Non-pigmented ciliary epithelial cell (primary cell): Measurements from ENCODE around the gene C11orf52.
"Not testable (repeated sequence)": the region's sequence is repeated elsewhere in the genome, so short reads cannot be mapped to it uniquely, and the experiment has no call there.

Source experiments
- DNase-seq: peaks from one replicate; pipeline ENCODE4 v3.0.0-alpha.2; 2010; ENCODE audit warnings: low read depth

C11orf52 gene

DNA sequence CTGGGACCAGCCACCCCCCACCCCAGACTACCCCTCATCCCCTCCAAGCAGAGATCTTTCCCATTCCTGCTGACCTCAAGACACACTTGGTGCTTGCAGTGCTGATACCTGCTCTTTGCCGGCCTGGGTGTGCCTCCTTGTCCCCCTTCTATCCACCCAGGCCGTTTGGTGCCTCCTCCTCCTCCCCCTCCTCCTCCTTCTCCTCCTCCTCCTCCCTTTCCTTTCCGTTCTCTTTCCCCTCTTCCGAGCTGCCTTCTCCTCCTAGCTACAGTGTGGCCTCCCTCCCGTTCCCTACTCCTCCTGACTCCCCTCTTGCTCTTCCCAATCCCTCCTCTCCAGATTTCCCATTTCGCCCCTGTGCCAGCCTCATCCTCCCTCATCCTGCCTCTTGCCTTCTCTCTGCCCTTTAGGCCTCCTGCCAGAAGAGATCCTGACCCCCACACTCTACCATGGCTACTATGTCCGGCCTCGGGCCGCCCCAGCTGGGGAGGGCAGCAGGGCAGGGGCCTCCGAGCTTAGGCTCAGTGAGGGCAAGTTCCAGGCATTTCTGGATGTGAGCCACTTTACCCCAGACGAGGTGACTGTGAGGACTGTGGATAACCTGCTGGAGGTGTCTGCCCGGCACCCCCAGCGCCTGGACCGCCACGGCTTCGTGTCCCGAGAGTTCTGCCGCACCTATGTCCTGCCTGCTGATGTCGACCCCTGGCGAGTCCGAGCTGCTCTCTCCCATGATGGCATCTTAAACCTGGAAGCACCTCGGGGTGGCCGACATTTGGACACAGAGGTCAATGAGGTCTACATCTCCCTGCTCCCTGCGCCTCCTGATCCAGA is 5.5 kb upstream of the C11orf52 start:
- DNase-seq: no peak

DNA sequence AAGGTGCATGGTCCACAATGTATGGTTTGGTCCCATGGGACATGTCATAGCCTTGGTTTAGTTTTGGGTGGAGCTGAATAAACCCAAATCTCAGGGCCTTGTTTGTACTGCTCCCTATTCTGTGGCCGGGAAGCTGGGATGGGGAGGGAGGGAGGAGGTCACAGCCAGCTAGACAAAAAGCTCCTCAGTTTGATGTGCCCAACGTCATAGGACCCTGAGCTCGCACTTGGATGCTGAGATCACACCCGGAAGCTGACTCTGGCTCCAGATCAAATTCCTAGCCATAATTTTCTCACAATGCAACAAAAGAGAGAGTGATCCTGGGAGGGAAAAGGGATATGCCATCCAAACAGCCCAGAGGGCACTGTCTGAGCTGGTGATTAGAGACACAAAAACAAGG is 4.7 kb upstream of the C11orf52 start:
- DNase-seq: no peak

- DNase-seq: no peak
These were observed 1.9 kb upstream of the C11orf52 start for GRCh38 chr11:111916768-111917167.

DNA sequence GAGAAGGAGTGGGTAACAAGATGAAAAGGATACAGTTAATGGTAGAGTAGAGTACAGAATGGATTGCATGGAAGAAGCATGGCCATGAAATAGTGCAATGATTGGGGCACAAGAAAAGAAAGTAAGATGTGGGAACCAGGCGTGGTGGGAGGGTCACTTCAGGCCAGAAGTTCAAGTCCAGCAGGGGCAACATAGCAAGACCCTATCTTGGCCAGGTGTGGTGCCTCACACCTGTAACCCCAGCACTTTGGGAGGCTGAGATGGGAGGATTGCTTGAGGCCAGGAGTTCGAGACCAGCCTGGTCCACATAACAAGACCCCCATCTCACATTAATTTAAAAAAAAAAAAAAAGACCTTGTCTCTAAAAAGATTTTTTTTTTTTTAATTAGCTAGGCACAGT is 1.4 kb upstream of the C11orf52 start:
- no peak for DNase-seq

GRCh38 chr11:111917788-111918187 is 925 bp upstream of the C11orf52 start:
- DNase-seq: no peak

DNA sequence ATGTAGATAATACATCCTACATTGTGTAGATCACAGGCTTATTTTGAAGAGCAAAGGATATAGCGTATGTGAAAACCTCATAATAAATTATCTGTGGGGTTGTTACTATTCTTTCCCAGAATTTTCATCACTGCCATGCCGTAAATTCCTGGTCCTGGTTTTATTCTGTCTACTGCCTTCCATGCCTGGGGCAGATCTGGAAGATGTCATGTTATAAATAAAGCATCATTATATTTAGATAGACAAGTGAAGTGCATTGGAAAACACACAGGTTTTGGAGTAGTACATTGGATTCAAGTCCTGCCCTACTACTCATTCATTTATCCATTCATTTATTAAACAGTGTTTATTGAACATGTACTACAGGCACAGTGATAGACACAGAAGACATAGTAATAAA is 2.2 kb downstream of the C11orf52 start:
- DNase-seq: no peak

DNA sequence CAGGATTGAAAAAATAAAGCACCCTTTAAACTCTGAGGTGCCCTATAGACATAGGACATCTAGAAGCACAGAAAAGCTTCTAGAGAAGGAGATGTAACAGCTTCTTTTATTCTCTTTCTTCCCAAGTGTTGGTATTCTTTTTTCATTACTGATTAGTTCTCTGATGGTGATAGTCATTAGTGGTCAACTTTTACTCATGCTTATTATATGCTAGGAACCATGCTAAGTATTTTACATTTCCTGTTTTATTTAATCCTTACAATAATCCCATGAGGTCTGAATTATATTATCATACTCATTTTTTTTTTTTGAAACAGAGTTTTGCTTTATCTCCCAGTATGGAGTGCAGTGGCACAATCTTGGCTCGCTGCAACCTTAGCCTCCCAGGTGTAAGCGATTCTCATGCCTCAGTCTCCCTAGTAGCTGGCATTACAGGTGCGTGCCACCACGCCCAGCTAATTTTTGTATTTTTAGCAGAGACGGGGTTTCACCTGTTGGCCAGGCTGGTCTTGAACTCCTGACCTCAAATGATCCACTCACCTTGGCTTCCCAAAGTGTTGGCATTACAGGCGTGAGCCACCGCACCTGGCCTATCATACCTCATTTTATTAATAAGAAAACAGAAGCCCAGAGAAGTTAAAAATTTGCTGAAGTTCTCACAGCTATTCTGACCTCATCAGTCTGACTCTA is 3.0 kb downstream of the C11orf52 start:
- DNase-seq: no peak

- DNase-seq: no peak
These were observed 4.1 kb downstream of the C11orf52 start for GRCh38 chr11:111922803-111923202.

DNA sequence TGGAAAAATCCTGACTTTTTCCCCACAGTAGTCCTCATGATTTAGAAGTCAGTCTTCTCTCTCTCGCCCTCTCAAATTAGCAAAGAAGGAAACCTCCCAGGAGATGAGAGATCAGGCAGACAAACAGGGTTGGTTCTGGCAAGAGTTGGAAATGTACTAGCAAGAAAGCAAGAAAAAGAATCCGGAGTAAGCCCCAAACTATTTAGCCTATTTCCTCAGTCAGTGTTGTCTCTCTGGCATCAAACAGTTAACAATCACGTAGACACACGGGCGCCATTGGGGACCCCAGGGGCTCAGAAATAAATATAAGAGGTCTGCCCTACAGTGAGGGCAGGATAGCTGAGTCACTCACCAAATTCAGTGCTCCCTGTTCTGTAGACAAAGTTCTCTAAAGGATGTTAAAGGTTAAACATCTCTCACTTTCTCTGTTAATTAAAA is 4.7 kb downstream of the C11orf52 start:
- no peak for DNase-seq

GRCh38 chr11:111923951-111924350 is 5.2 kb downstream of the C11orf52 start:
- no peak for DNase-seq

DNA sequence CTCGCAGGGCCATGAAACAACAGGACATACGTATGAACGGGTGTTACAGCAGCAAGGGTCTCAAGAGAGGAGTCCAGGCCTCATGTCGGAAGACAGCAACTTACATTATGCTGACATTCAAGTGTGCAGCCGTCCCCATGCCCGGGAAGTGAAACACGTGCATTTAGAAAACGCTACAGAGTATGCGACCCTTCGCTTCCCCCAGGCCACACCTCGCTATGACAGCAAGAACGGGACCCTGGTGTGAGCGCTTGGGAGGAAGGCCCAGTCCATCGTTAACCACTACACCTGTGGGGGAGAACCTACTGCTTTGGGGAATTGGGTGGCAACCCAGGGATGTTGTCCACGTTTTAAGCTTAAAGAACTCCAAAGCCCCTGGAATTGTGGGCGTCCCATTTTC is 7.2 kb downstream of the C11orf52 start:
- no peak for DNase-seq

DNA sequence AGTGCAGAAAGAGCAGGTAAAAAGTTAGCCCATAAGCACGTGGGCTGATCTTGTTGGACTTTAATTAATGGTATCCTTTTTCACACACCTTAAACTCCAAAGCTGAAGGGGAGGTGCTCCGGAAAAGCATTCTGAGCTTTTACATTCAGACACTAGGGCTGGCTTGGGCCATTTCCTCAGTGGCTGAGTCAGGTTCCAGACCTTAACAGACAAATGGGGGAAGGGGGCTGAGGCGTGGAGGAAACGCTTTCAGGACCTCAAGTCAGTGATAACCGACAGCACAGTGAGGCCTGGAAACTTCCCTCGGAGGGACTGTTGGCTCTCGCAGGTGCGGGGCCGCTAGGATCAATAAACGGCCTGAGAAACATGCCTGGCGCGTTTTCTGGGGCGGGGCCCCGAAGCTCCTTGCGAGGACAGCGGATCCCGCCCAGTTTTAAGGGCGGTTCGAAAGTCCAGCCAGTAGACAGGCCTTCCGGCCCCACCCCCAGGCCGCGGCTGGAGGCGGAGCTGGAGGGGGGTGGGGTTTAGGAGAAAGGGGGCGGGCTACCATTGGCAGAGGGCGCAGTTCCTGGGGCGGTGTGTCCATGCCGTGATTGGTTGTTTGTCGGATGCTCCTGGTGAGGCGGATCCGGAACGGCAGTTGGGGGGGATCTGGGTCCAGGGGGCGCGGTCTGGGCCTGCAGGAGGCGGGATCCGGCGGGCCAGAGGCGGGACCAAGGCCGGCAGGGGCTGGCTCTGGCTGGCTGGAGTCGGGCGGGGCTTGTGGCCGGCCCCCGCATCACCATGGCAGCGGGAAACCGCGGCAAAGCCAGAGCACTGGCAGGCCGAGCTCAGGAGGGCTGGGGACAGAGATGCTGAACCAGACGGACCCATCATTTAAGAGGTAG is 8.0 kb downstream of the C11orf52 start:
- DNase-seq: peak; percentile 90

DNA sequence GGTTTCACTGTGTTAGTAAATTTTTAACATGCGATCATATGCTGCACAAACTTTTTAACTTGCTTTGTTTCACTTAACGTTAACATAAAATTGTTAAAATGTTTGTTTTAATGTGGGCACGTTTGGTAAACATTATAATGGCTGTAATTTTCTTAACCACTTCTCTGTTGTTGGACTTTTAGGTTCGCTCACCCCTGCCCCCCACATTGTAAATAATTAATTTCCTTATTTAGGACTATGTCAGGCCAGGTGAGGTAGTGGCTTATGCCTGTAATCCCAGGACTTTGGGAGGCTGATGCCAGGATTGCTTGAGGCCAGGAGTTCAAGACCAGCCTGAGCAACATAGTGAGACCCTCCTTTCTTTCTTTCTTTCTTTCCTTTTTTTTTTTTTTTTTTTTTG is 11.8 kb downstream of the C11orf52 start:
- no peak for DNase-seq

DNA sequence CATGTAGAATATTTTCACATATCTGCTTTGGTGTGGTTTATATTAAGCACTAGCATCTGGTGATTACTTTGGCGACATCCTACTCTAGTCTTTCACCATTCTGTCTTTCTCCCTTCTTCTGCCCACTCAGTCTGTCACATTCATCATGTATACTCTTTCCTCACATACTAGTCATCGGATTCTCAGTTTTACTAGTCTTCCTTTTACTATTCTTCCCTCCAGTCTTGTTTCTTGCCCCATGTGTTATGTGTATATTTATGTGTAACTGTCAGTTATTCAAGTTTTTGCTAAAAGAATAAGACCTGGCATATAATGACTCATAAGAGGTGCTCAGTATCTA is 13.9 kb downstream of the C11orf52 start:
- no peak for DNase-seq

- DNase-seq: not testable (repeated sequence)
These were observed 14.5 kb downstream of the C11orf52 start for GRCh38 chr11:111933176-111933575.

- DNase-seq: no peak
These were observed 15.2 kb downstream of the C11orf52 start for GRCh38 chr11:111933872-111934271.

DNA sequence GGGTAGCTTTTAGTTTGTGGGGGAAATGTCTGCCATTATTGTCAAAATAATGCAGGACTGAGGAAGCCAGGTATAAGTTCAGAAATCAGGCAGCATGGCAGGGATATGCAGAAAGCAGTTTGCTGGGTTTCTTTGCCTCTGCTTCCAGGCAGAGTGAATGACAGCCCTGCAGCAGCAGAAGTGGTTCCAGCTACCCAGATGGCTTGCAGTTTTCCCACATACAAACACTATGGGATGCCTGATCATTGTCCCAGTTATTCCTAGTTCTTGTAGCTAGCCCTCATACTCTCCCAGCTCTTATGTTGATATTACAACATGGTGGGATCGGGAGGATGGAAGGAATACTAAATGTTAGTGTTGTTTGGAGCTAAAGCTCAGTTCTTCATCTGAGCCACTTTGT is 15.6 kb downstream of the C11orf52 start:
- DNase-seq: no peak

DNA sequence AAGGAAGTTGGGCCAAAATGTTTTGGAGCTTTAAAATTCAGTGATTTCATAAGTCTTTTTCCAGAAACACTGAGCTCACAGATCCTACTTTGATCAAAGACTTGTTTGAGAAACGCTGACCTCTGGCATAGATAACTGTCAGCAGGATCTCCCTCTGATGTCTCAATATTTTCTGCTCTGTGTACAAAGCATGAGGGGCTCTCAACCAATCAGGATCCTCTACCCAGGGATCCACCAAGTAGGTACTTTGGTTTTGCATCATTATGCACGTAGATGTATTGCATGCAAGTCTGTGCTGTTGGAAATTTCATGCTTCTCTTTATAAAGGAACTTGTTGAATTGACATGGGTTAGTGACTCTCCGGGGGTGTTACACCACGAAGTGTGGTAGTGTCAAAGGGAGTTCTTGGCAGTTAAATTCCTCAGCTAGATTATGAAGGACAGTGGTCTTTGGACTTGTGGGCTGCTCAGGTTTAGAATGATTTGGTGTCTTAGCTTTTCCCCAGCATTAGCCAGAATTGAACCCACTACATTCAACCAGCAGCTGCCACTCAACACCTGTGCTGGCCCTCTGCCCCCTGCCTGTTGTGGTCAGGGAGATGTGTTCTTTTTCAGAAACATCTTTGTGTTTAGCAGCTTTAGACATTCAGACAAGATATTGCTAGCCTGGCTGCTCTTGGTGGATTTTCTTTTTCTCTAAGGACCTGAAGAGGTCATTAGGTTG is 16.8 kb downstream of the C11orf52 start:
- no peak for DNase-seq

DNA sequence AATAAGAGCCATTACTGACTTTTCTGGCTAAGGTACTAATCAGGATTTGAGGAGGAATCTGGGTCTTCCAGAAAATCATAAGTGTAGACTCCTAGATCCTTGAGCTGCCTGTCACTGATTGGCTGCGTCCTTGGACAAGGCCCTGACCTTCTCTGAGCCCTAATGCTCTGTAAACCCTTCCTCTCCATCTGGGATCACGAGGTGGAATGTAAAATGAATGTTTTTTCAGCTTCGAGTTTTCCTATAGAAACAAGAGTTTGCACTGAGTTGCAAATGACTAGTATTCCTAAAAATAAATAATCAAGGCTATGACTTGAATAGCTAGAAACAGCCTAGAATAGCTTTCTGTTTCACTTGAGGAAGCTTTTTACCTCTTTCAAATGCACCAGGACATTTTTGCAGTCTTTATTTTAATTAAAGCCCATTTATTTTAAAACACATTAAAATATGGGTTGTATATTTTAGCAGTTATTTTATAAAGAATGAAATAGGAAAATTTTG is 17.4 kb downstream of the C11orf52 start:
- no peak for DNase-seq

GRCh38 chr11:111937461-111937769 is 18.7 kb downstream of the C11orf52 start:
- DNase-seq: no peak

- no peak for DNase-seq
These were observed 19.1 kb downstream of the C11orf52 start for GRCh38 chr11:111937844-111938243.

GRCh38 chr11:111938687-111939160 is 20.0 kb downstream of the C11orf52 start:
- DNase-seq: no peak
